ENCODE data around the gene PLAAT5.
"Not testable (repeated sequence)": the region's sequence is repeated elsewhere in the genome, so short reads cannot be mapped to it uniquely, and the experiment has no call there.

PLAAT5 gene

GRCh38 chr11:63490551-63491239, at the start of gene PLAAT5:
PLAAT5 (minus strand) TSS chr11:63491167; CDS start chr11:63491034, 133 bp downstream.
- no peak for DNase-seq (ENCODE audit: low read depth in 2 of 2)

GRCh38 chr11:63537293-63538101, 46.5 kb upstream of the PLAAT5 start:
- DNase-seq (ENCODE audit: low read depth in 2 of 2): no peak

- no peak for DNase-seq (ENCODE audit: low read depth in 2 of 2)
Observed at GRCh38 chr11:63536669-63537292, 45.8 kb upstream of the PLAAT5 start, which contains the start of gene PLAAT4. PLAAT4 (plus strand) TSS chr11:63536808; CDS start chr11:63536869, 61 bp downstream.

- DNase-seq (ENCODE audit: low read depth in 2 of 2): no peak
Observed at GRCh38 chr11:63535734-63536133, 44.8 kb upstream of the PLAAT5 start.

GRCh38 chr11:63534895-63535461, 44.0 kb upstream of the PLAAT5 start:
- no peak for DNase-seq (ENCODE audit: low read depth in 2 of 2)

- DNase-seq (ENCODE audit: low read depth in 2 of 2): no peak
Observed at GRCh38 chr11:63534076-63534475, 43.1 kb upstream of the PLAAT5 start.

- DNase-seq (ENCODE audit: low read depth in 2 of 2): no peak
Observed at GRCh38 chr11:63532799-63533475, 42.0 kb upstream of the PLAAT5 start.

GRCh38 chr11:63532117-63532516, 41.1 kb upstream of the PLAAT5 start:
- no peak for DNase-seq (ENCODE audit: low read depth in 2 of 2)

- not testable (repeated sequence) for DNase-seq (ENCODE audit: low read depth in 2 of 2)
Observed at GRCh38 chr11:63531074-63531792, 40.3 kb upstream of the PLAAT5 start.

- no peak for DNase-seq (ENCODE audit: low read depth in 2 of 2)
Observed at GRCh38 chr11:63530021-63530420, 39.1 kb upstream of the PLAAT5 start.

GRCh38 chr11:63529373-63529772, 38.4 kb upstream of the PLAAT5 start:
- not testable (repeated sequence) for DNase-seq (ENCODE audit: low read depth in 2 of 2)

GRCh38 chr11:63528729-63529278, 37.8 kb upstream of the PLAAT5 start:
- not testable (repeated sequence) for DNase-seq (ENCODE audit: low read depth in 2 of 2)

GRCh38 chr11:63528156-63528555, 37.2 kb upstream of the PLAAT5 start:
- not testable (repeated sequence) for DNase-seq (ENCODE audit: low read depth in 2 of 2)

- DNase-seq (ENCODE audit: low read depth in 2 of 2): no peak
Observed at GRCh38 chr11:63527667-63528066, 36.7 kb upstream of the PLAAT5 start.

- DNase-seq (ENCODE audit: low read depth in 2 of 2): no peak
Observed at GRCh38 chr11:63523151-63523550, 32.2 kb upstream of the PLAAT5 start.

GRCh38 chr11:63521896-63522295, 30.9 kb upstream of the PLAAT5 start:
- DNase-seq (ENCODE audit: low read depth in 2 of 2): no peak

- DNase-seq (ENCODE audit: low read depth in 2 of 2): no peak
Observed at GRCh38 chr11:63520606-63521170, 29.7 kb upstream of the PLAAT5 start.

GRCh38 chr11:63518548-63518947, 27.6 kb upstream of the PLAAT5 start:
- DNase-seq (ENCODE audit: low read depth in 2 of 2): no peak

GRCh38 chr11:63517156-63517555, 26.2 kb upstream of the PLAAT5 start:
- no peak for DNase-seq (ENCODE audit: low read depth in 2 of 2)

- no peak for DNase-seq (ENCODE audit: low read depth in 2 of 2)
Observed at GRCh38 chr11:63516109-63516508, 25.1 kb upstream of the PLAAT5 start.

Data from stimulated activated CD8-positive, alpha-beta memory T cell treated with anti-CD3 and anti-CD28 coated beads, Interleukin-15, amount 100 ng/mL, for 4 hours (primary cell).